WERI-Rb-1 (cell line): ENCODE data around the gene DCAF4L1.

ENCODE experiments used
- DNase-seq: peaks from one replicate; pipeline ENCODE4 v3.0.0-alpha.2; 2020
- H3K27ac ChIP-seq: fragments of 250-450 bp; sonication (Bioruptor Pico); 2 replicates; pipeline ENCODE4 v1.5.1; 2020; ENCODE audit warnings: mild to moderate bottlenecking, moderate library complexity
- H3K27me3 ChIP-seq: fragments of 250-450 bp; sonication (Bioruptor Pico); 2 replicates; pipeline ENCODE4 v1.5.1; 2021; ENCODE audit warnings: mild to moderate bottlenecking, low read depth, moderate library complexity; ENCODE audit not compliant: insufficient read depth, severe bottlenecking
- H3K36me3 ChIP-seq: fragments of 250-450 bp; sonication (Bioruptor Pico); 2 replicates; pipeline ENCODE4 v1.5.1; 2020; ENCODE audit warnings: mild to moderate bottlenecking, moderate library complexity
- H3K4me3 ChIP-seq: 2 replicates; pipeline ENCODE4 v1.5.1; 2011; ENCODE audit warnings: low read depth, mild to moderate bottlenecking, control low read depth, low read length
- H3K9me3 ChIP-seq: fragments of 250-450 bp; sonication (Bioruptor Pico); 2 replicates; pipeline ENCODE4 v1.5.1; 2021; ENCODE audit warnings: mild to moderate bottlenecking, moderate library complexity; ENCODE audit not compliant: severe bottlenecking
- TF ChIP-seq, protein P1 (sequence below): IDR thresholded peaks from 2 replicates; pipeline ENCODE4 v1.5.1; 2011; ENCODE audit warnings: low read depth, mild to moderate bottlenecking, control low read depth, inconsistent platforms, low read length

Gene DCAF4L1

DNA sequence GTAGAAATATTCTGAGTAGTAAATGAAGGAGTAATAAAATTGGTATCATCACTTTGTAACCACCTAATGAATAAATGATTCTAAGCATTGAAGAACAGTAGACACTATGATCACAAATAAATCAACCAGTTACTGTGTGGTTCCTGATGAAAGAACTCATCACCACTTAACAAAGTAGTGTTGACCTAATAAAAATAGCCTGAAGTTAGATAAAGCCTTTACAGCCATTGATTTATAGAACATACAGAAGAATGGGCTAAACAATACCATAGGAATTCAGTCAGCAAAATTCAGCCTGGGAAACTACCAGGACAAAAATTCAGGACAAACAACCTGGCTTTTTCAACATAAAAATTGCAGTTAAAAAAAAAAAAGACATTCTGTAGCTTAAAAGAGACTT is 17.8 kb downstream of the DCAF4L1 start:
- TF ChIP-seq, protein P1, sequence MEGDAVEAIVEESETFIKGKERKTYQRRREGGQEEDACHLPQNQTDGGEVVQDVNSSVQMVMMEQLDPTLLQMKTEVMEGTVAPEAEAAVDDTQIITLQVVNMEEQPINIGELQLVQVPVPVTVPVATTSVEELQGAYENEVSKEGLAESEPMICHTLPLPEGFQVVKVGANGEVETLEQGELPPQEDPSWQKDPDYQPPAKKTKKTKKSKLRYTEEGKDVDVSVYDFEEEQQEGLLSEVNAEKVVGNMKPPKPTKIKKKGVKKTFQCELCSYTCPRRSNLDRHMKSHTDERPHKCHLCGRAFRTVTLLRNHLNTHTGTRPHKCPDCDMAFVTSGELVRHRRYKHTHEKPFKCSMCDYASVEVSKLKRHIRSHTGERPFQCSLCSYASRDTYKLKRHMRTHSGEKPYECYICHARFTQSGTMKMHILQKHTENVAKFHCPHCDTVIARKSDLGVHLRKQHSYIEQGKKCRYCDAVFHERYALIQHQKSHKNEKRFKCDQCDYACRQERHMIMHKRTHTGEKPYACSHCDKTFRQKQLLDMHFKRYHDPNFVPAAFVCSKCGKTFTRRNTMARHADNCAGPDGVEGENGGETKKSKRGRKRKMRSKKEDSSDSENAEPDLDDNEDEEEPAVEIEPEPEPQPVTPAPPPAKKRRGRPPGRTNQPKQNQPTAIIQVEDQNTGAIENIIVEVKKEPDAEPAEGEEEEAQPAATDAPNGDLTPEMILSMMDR: no peak
- DNase-seq: no peak
- H3K27me3 ChIP-seq: no peaks in the 10 kb centered on the region
- H3K27ac ChIP-seq: no peak overlapping the region
- H3K36me3 ChIP-seq: peaks cover 19% of the 10 kb centered on the region
- no peaks in the 10 kb centered on the region for H3K9me3 ChIP-seq
- no peak overlapping the region for H3K4me3 ChIP-seq

DNA sequence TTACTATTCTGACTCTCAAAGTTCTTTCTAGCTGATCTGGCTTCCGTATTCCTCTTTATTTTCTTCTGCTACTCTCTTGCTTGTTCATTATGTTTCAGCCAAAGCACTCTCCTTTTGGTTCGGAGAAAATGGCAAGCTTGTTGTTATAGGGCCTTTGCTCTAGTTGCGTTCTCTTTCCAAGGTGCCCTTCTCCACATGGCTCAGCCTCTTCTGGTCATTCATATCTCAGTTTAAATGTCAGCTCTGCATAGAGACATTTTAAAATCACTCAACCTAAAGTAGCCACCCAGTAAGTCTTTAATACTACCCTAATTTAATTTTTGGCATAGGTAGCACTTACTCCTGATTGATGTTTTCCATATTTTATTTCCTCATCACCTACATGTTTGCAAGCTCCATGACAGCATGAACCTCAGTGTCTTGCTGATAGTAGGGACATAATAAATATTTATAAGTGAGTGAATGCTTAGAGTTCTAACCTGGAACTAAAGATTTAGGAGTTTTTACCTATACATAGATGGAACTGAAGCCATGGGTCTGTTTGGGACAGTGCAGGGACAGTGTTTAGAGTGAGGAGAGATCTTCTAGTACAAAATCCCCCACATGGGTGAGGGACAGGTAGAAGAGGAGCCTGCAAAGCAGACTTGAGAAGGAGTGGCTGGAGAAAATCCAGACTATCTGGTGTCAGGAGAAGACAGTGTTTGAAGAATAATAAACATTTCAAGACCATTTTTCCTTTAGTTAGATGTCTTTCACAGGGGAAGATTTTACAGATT is 26.6 kb downstream of the DCAF4L1 start:
- Histone ChIP-seq H3K27me3 (no peaks in the 10 kb centered on the region), H3K36me3 (peaks cover 25% of the 10 kb centered on the region), H3K9me3 (no peaks in the 10 kb centered on the region), H3K4me3 (no peak overlapping the region), H3K27ac (no peak overlapping the region)
- TF ChIP-seq, protein P1: no peak
- DNase-seq: no peak

- DNase-seq: no peak
- H3K4me3 ChIP-seq: no peak overlapping the region
- no peak overlapping the region for H3K27ac ChIP-seq
- TF ChIP-seq, protein P1: no peak
- no peaks in the 10 kb centered on the region for H3K27me3 ChIP-seq
- peaks cover 9% of the 10 kb centered on the region for H3K36me3 ChIP-seq
- no peaks in the 10 kb centered on the region for H3K9me3 ChIP-seq
These were observed 33.9 kb downstream of the DCAF4L1 start for GRCh38 chr4:42015438-42015837.

DNA sequence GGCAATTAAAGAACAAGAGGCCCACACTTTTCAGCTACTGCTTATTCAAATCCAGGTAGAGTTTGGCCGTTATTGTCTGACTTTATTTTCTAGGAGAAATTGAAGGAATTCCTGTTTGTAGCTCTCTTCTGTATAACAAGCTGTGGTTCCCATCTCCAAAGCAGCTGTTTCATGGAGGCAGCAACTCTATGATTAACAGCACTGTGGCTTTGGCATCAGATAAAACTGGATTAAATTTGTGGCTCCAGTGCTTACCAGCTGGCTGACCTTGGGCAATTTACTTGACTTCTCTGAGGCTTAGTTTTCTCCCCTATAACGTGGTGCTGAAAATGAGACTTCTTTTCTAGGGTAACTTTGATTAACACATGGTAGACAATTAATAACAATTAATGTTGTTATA is 36.9 kb downstream of the DCAF4L1 start:
- no peaks in the 10 kb centered on the region for H3K27me3 ChIP-seq
- H3K9me3 ChIP-seq: no peaks in the 10 kb centered on the region
- peak; percentile 23 for DNase-seq
- TF ChIP-seq, protein P1: no peak
- H3K27ac ChIP-seq: no peak overlapping the region
- H3K4me3 ChIP-seq: no peak overlapping the region
- H3K36me3 ChIP-seq: peaks cover 17% of the 10 kb centered on the region
